ENCODE results near the gene SPCS3. TPM values are rescaled to one million over a fixed set of nuclear protein-coding genes. Genes with fewer than 3 reads are reported as not detected.
"Not testable (repeated sequence)": the region's sequence is repeated elsewhere in the genome, so short reads cannot be mapped to it uniquely, and the experiment has no call there.

The SPCS3 gene
- total RNA-seq, 2 donors from 2014 or later: 79.1 to 87.2 TPM

- no peaks in the 10 kb centered on the region for H3K9me3 ChIP-seq
- ATAC-seq (no peak), DNase-seq (no peak)
- H3K27me3 ChIP-seq: no peaks in the 10 kb centered on the region
- no peak overlapping the region for H3K4me3 ChIP-seq
- H3K36me3 ChIP-seq (replicated peaks in 1 of 2; ENCODE audit: insufficient read depth in 1 of 2, low read depth in 2 of 2): no peaks in the 10 kb centered on the region
- intact Hi-C loops (cut with DNase I): no loop called here
- H3K4me1 ChIP-seq: peaks cover 5% of the 10 kb centered on the region
- no peak overlapping the region for H3K27ac ChIP-seq
- no peak for TF ChIP-seq CTCF (IDR thresholded peaks at IDR 0.05)
- TF ChIP-seq POLR2A (IDR thresholded peaks at IDR 0.05): no peak
Observed at GRCh38 chr4:176274441-176274840, 45.3 kb upstream of the SPCS3 start.

- H3K36me3 ChIP-seq (replicated peaks in 1 of 2; ENCODE audit: insufficient read depth in 1 of 2, low read depth in 2 of 2): no peaks in the 10 kb centered on the region
- ATAC-seq: peak; percentile 7
- intact Hi-C loops (cut with DNase I): no loop called here
- H3K4me1 ChIP-seq: peaks cover 5% of the 10 kb centered on the region
- no peaks in the 10 kb centered on the region for H3K9me3 ChIP-seq
- TF ChIP-seq POLR2A (IDR thresholded peaks at IDR 0.05): no peak
- no peak for DNase-seq
- no peak overlapping the region for H3K4me3 ChIP-seq
- no peak overlapping the region for H3K27ac ChIP-seq
- 58 to 59% methylated on average over 8 of the region's 8 CpGs for WGBS, 2 donors
- H3K27me3 ChIP-seq: no peaks in the 10 kb centered on the region
Observed at GRCh38 chr4:176276710-176277109, 43.1 kb upstream of the SPCS3 start.

GRCh38 chr4:176277162-176277904, 42.4 kb upstream of the SPCS3 start:
- H3K36me3 ChIP-seq (replicated peaks in 1 of 2; ENCODE audit: insufficient read depth in 1 of 2, low read depth in 2 of 2): no peaks in the 10 kb centered on the region
- intact Hi-C loops (cut with DNase I): no loop called here
- DNase-seq: peak; percentile 69 to 82 (median 75)
- peak; percentile 90 for ATAC-seq
- H3K9me3 ChIP-seq: no peaks in the 10 kb centered on the region
- TF ChIP-seq CTCF (IDR thresholded peaks at IDR 0.05) (peak in 6 of 7 experiments; percentile 21 to 61 (median 47)), POLR2A (IDR thresholded peaks at IDR 0.05) (no peak)
- 6 to 20% methylated on average over 13 of the region's 13 CpGs for WGBS, 2 donors
- H3K27me3 ChIP-seq: no peaks in the 10 kb centered on the region
- H3K27ac ChIP-seq: no peak overlapping the region
- H3K4me3 ChIP-seq: peak overlapping the region; percentile 2 to 5
- peaks cover 5% of the 10 kb centered on the region for H3K4me1 ChIP-seq

- whole genome bisulfite sequencing, 2 donors: 94 to 96% methylated on average over 1 of the region's 1 CpG
- intact Hi-C loops (cut with DNase I); DNase-seq; H3K9me3 ChIP-seq; H3K27me3 ChIP-seq; H3K4me3 ChIP-seq; H3K36me3 ChIP-seq (replicated peaks in 1 of 2; ENCODE audit: insufficient read depth in 1 of 2, low read depth in 2 of 2); H3K27ac ChIP-seq; H3K4me1 ChIP-seq; ATAC-seq: not testable (repeated sequence)
Observed at GRCh38 chr4:176279560-176279959, 40.2 kb upstream of the SPCS3 start.

- Histone ChIP-seq H3K4me1 (no peaks in the 10 kb centered on the region), H3K36me3 (replicated peaks in 1 of 2; ENCODE audit: insufficient read depth in 1 of 2, low read depth in 2 of 2) (no peaks in the 10 kb centered on the region), H3K4me3 (no peak overlapping the region), H3K27me3 (no peaks in the 10 kb centered on the region), H3K9me3 (no peaks in the 10 kb centered on the region), H3K27ac (no peak overlapping the region)
- ATAC-seq: no peak
- WGBS, 2 donors: 56 to 67% methylated on average over 3 of the region's 3 CpGs
- intact Hi-C loops (cut with DNase I): no loop called here
- no peak for DNase-seq
- no peak for TF ChIP-seq POLR2A (IDR thresholded peaks at IDR 0.05)
- TF ChIP-seq CTCF (IDR thresholded peaks at IDR 0.05): no peak
Observed at GRCh38 chr4:176286728-176287127, 33.0 kb upstream of the SPCS3 start.

- Histone ChIP-seq H3K27ac (no peak overlapping the region), H3K9me3 (no peaks in the 10 kb centered on the region), H3K27me3 (no peaks in the 10 kb centered on the region), H3K4me3 (no peak overlapping the region), H3K36me3 (replicated peaks in 1 of 2; ENCODE audit: insufficient read depth in 1 of 2, low read depth in 2 of 2) (no peaks in the 10 kb centered on the region), H3K4me1 (no peaks in the 10 kb centered on the region)
- DNase-seq (no peak), ATAC-seq (no peak)
- intact Hi-C loops (cut with DNase I): no loop called here
- no peak for TF ChIP-seq CTCF (IDR thresholded peaks at IDR 0.05)
- TF ChIP-seq POLR2A (IDR thresholded peaks at IDR 0.05): no peak
Observed at GRCh38 chr4:176287546-176287945, 32.2 kb upstream of the SPCS3 start.
